H1 (cell line): Measurements from ENCODE around the gene CUL4A. TPM values are rescaled to one million over a fixed set of nuclear protein-coding genes. Genes with fewer than 3 reads are reported as not detected.

ENCODE experiments used
- ATF2 ChIP-seq: IDR thresholded peaks from 2 replicates; pipeline ENCODE4 v1.6.1; 2012; ENCODE audit warnings: low read length, inconsistent platforms
- HDAC2 ChIP-seq, 2 experiments: fragments of 300-600 bp in 1 of 2; sonication (generic) in 1 of 2; IDR thresholded peaks; 2 replicates each; pipeline ENCODE4 v1.6.1; 2011 to 2012; ENCODE audit warnings: low read depth in 2 of 2, low read length in 2 of 2, mild to moderate bottlenecking in 2 of 2, moderate library complexity in 2 of 2, borderline replicate concordance in 1 of 2, inconsistent platforms in 1 of 2
- NRF1 ChIP-seq: IDR thresholded peaks from 2 replicates; pipeline ENCODE4 v1.6.1; 2011; ENCODE audit warnings: mild to moderate bottlenecking, low read depth, low read length, improper control_type of control experiment
- PHF8 ChIP-seq: fragments of 200-600 bp; sonication (generic); conservative IDR thresholded peaks from 2 replicates; pipeline ENCODE4 v1.7.1; 2012; ENCODE audit warnings: low read depth, mild to moderate bottlenecking, inconsistent platforms, low read length, moderate library complexity
- POLR2A ChIP-seq, 2 experiments: IDR thresholded peaks; 1 replicate in 1 of 2; 2 replicates in 1 of 2; pipeline ENCODE4 v1.6.1; 2011; ENCODE audit warnings: low read depth in 2 of 2, low read length in 2 of 2, mild to moderate bottlenecking in 2 of 2; ENCODE audit errors: control extremely low read depth in 1 of 2
- SAP30 ChIP-seq: fragments of 300-600 bp; sonication (generic); IDR thresholded peaks from 2 replicates; pipeline ENCODE4 v1.7.1; 2012; ENCODE audit warnings: low read length, moderate library complexity, mild to moderate bottlenecking, inconsistent platforms; ENCODE audit not compliant: insufficient read depth, insufficient replicate concordance
- SP1 ChIP-seq: IDR thresholded peaks from 2 replicates; pipeline ENCODE4 v1.6.1; 2011; ENCODE audit warnings: low read depth, low read length
- SUZ12 ChIP-seq: fragments of 200-600 bp; sonication (generic); IDR thresholded peaks from 2 replicates; pipeline ENCODE4 v1.6.1; 2012; ENCODE audit warnings: mild to moderate bottlenecking, inconsistent platforms, low read length, moderate library complexity, mixed read lengths
- polyA plus RNA-seq, 7 experiments: library from polyadenylated mRNA; depleted of rRNA in 3 of 7; stranded (reverse) in 5 of 7; unstranded in 2 of 7; fragments of >200 nt in 5 of 7; fragments of 200-250 nt in 2 of 7; gene quantifications; 1 replicate in 5 of 7; 2 replicates in 1 of 7; 4 replicates in 1 of 7; pipeline versions ENCODE4 v1.2.1 to v1.2.3, GENCODE V29; 2011 to 2013; ENCODE audit warnings: missing spikeins in 2 of 7, mixed read lengths in 2 of 7
- total RNA-seq: library from RNA; stranded (reverse); fragmentation: NEBNext Ultra II Directional; extraction: Animal tissue kit (Norgen Biotek cat#: 25700); gene quantifications from 2 replicates; pipeline ENCODE4 v1.2.1, GENCODE V29; 2021

The CUL4A gene
- total and polyA plus RNA-seq, 2 of the 8 experiments (the other 6 are each of a cell fraction or from before 2014, with no cell fraction given), result 54.7 to 101 TPM

- TF ChIP-seq ATF2 (no peak), SP1 (no peak), PHF8 (no peak), NRF1 (no peak), POLR2A (IDR thresholded peaks at IDR 0.05; ENCODE audit: control extremely low read depth in 1 of 2, low read depth in 2 of 2, low read length in 2 of 2) (no peak), SAP30 (no peak), SUZ12 (no peak), HDAC2 (IDR thresholded peaks at IDR 0.05; ENCODE audit: borderline replicate concordance in 1 of 2, low read depth in 2 of 2, low read length in 2 of 2) (no peak)
Measured at GRCh38 chr13:113304121-113304520, 94.7 kb downstream of the CUL4A start (continued).
